Endothelial cell of umbilical vein (primary cell): Measurements from ENCODE around the gene JUP. TPM values are rescaled to one million over a fixed set of nuclear protein-coding genes. Genes with fewer than 3 reads are reported as not detected.

ENCODE experiments used
- BruUV-seq: library from RNA; stranded (reverse); fragments of 400-500 nt; replicated peaks from 2 replicates; lab custom pipeline; 2021; lab: Mats Ljungman, UMichigan
- CTCF ChIA-PET: fragments of 300-600, 350-600 bp; sonication (Branson Sonifier 250); formaldehyde crosslinking; loops from one replicate; lab custom pipeline; 2021; ENCODE audit warnings: antibody characterized with exemption, inconsistent platforms; lab: Charles Lee
- POLR2A ChIA-PET: fragments of 300-600, 350-600 bp; sonication (Branson Sonifier 250); formaldehyde crosslinking; loops from one replicate; lab custom pipeline; 2021; ENCODE audit warnings: antibody characterized with exemption, inconsistent platforms; lab: Charles Lee
- DNase-seq: peaks from one replicate; pipeline ENCODE4 v3.0.0-alpha.2; 2011; ENCODE audit warnings: low read depth, low spot score
- FAIRE-seq: peaks from 2 replicates; lab custom pipeline; 2011; peaks lifted over from hg19 to GRCh38; lab: Jason Lieb, UNC
- H2AFZ ChIP-seq: 2 replicates; pipeline ENCODE4 v1.6.0; 2012; ENCODE audit warnings: low read depth, low read length, control low read depth, inconsistent platforms
- H3K27ac ChIP-seq: 2 replicates; pipeline ENCODE4 v1.5.1; 2011; ENCODE audit warnings: low read depth, mild to moderate bottlenecking, control low read depth, low read length, moderate library complexity; ENCODE audit not compliant: insufficient read depth
- H3K27me3 ChIP-seq, 2 experiments: 2 replicates each; pipeline versions ENCODE4 v1.6.0 to v1.6.1; 2011; ENCODE audit warnings: low read length in 2 of 2, mixed read lengths in 1 of 2; ENCODE audit not compliant: control insufficient read depth in 2 of 2, insufficient read depth in 2 of 2
- H3K36me3 ChIP-seq, 2 experiments: 2 replicates in 1 of 2; 3 replicates in 1 of 2; pipeline ENCODE4 v1.5.1; 2011; ENCODE audit warnings: low read length in 2 of 2, mild to moderate bottlenecking in 1 of 2, moderate library complexity in 1 of 2; ENCODE audit not compliant: control insufficient read depth in 2 of 2, insufficient read depth in 2 of 2; ENCODE audit errors: extremely low read depth in 1 of 2
- H3K4me1 ChIP-seq: 3 replicates; pipeline ENCODE4 v1.5.1; 2011; ENCODE audit warnings: mild to moderate bottlenecking, low read length; ENCODE audit not compliant: control insufficient read depth, insufficient read depth; ENCODE audit errors: extremely low read depth
- H3K4me2 ChIP-seq: 2 replicates; pipeline ENCODE4 v1.6.1; 2011; ENCODE audit warnings: low read length, control low read depth, mixed read lengths; ENCODE audit not compliant: insufficient read depth
- H3K4me3 ChIP-seq, 3 experiments: fragments of 200-600 bp in 1 of 3; sonication (generic), shearing (Covaris generic) in 1 of 3; replicated peaks in 1 of 3; 2 replicates each; pipeline ENCODE4 v1.5.1; 2011 to 2016; ENCODE audit warnings: control low read depth in 3 of 3, low read length in 3 of 3, mild to moderate bottlenecking in 2 of 3, inconsistent platforms in 1 of 3, low read depth in 1 of 3, moderate library complexity in 1 of 3; ENCODE audit not compliant: insufficient read depth in 1 of 3
- H3K79me2 ChIP-seq: 2 replicates; pipeline ENCODE4 v1.6.0; 2012; ENCODE audit warnings: low read length, inconsistent platforms; ENCODE audit not compliant: control insufficient read depth, insufficient read depth
- H3K9ac ChIP-seq: replicated peaks from 2 replicates; pipeline ENCODE3; 2011; ENCODE audit warnings: low read length, control low read depth; ENCODE audit not compliant: insufficient read depth; ENCODE audit errors: extremely low read depth
- H3K9me1 ChIP-seq: replicated peaks from 3 replicates; pipeline ENCODE4 v1.6.0; 2011; ENCODE audit warnings: mild to moderate bottlenecking, low read length; ENCODE audit not compliant: control insufficient read depth, insufficient read depth; ENCODE audit errors: extremely low read depth
- H3K9me3 ChIP-seq: replicated peaks from 2 replicates; pipeline ENCODE4 v1.5.1; 2012; ENCODE audit warnings: low read length, inconsistent platforms; ENCODE audit not compliant: control insufficient read depth, insufficient read depth
- H4K20me1 ChIP-seq: replicated peaks from 2 replicates; pipeline ENCODE3; 2011; ENCODE audit warnings: mild to moderate bottlenecking, low read length; ENCODE audit not compliant: control insufficient read depth, insufficient read depth; ENCODE audit errors: extremely low read depth
- CTCF ChIP-seq, 2 donors: IDR thresholded peaks; 1 replicate in 1 of 2; 2 replicates in 1 of 2; pipeline ENCODE4 v1.5.1; 2011; ENCODE audit warnings: low read length in 2 of 2, mild to moderate bottlenecking in 2 of 2, moderate library complexity in 2 of 2, control low read depth in 1 of 2, inconsistent platforms in 1 of 2, low read depth in 1 of 2; ENCODE audit not compliant: insufficient read depth in 1 of 2; ENCODE audit errors: extremely low read depth in 1 of 2
- EZH2 ChIP-seq: IDR thresholded peaks from 2 replicates; pipeline ENCODE4 v1.6.1; 2012; ENCODE audit warnings: borderline replicate concordance, low read depth, mild to moderate bottlenecking, moderate library complexity, low read length, inconsistent platforms; ENCODE audit not compliant: severe bottlenecking
- FOS ChIP-seq: IDR thresholded peaks from 2 replicates; pipeline ENCODE4 v1.6.1; 2011; ENCODE audit warnings: mild to moderate bottlenecking, low read length, moderate library complexity, borderline replicate concordance; ENCODE audit not compliant: insufficient read depth
- GATA2 ChIP-seq: IDR thresholded peaks from 2 replicates; pipeline ENCODE4 v1.7.0; 2011; ENCODE audit warnings: low read depth, mild to moderate bottlenecking, moderate library complexity, mixed read lengths, low read length; ENCODE audit not compliant: insufficient read length, insufficient read depth
- JUN ChIP-seq: IDR thresholded peaks from 2 replicates; pipeline ENCODE4 v1.6.1; 2011; ENCODE audit warnings: borderline replicate concordance, low read depth; ENCODE audit not compliant: insufficient read length, insufficient read depth
- MYC ChIP-seq: IDR thresholded peaks from one replicate; pipeline ENCODE4 v1.6.1; 2011; ENCODE audit warnings: mild to moderate bottlenecking, low read depth, low read length
- POLR2A ChIP-seq: IDR thresholded peaks from 2 replicates; pipeline ENCODE4 v1.6.1; 2012; ENCODE audit warnings: low read depth, mild to moderate bottlenecking, control low read depth, low read length
- POLR2AphosphoS5 ChIP-seq: IDR thresholded peaks from 2 replicates; pipeline ENCODE4 v1.6.1; 2012; ENCODE audit warnings: low read depth, mild to moderate bottlenecking, control low read depth, low read length, moderate library complexity; ENCODE audit not compliant: insufficient read depth
- dilution Hi-C: fragments of 300-500 bp; cut with MboI; formaldehyde crosslinking; loops from one replicate; pipeline ENCODE4 v1.15.0; 2019; ENCODE audit warnings: low sequenced_read_pairs; ENCODE audit not compliant: extremely low pct_ligation_motif_present
- intact Hi-C: fragments of 100-400 bp; cut with micrococcal nuclease; formaldehyde crosslinking; loops from one replicate; pipeline ENCODE4 v1.10.0; 2022
- polyA plus RNA-seq, 4 experiments: library from polyadenylated mRNA; depleted of rRNA in 3 of 4; stranded (reverse) in 3 of 4; unstranded in 1 of 4; fragments of >200 nt; gene quantifications; 2 replicates each; pipeline versions ENCODE4 v1.2.1 to v1.2.3, GENCODE V29; 2011 to 2012; ENCODE audit warnings: missing spikeins in 1 of 4
- total RNA-seq: library from RNA; stranded (reverse); gene quantifications from 2 replicates; pipeline ENCODE4 v1.2.3, GENCODE V29; 2021
- TF ChIP-seq, protein P1 (sequence below): IDR thresholded peaks from 2 replicates; pipeline ENCODE4 v1.6.1; 2011; ENCODE audit not compliant: insufficient read depth, insufficient read length

Gene JUP
- total and polyA plus RNA-seq, 2 donors (not counting 3 experiments of a cell fraction or from before 2014, with no cell fraction given), result 98.0 to 171 TPM

DNA sequence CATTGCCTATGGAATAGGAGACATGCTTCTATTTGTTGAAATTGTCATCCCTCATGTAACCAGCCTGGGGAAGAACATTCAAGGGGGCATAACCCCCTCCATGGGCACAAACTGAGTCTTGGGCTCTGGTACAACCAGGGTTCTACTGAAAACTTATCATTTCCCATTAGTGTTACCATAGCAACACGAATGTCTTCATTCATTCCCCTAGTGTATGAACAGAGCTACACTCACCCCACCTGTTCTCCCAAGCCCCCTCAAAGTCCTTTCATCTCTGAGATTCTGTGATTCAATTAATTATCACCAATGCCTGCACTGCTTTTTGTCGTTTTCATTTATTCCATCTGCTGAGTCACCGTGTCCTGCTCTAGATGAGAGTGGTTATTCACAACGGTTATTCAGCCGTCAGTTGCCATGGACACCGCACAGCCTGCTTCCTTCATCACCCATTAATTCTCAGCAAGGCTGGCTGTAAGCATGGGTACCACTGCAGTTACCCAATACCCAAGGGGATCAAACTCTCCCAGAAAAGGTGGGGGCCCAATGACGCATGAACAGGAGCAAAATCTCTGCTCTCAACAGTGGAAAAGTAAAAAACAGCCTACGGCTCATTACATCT is 75.9 kb downstream of the JUP start:
- Histone ChIP-seq H3K36me3 (no peaks in the 10 kb centered on the region), H3K9ac (no peak overlapping the region), H3K79me2 (no peaks in the 10 kb centered on the region), H2AFZ (no peak overlapping the region), H4K20me1 (no peaks in the 10 kb centered on the region), H3K9me1 (no peaks in the 10 kb centered on the region), H3K4me2 (no peak overlapping the region), H3K4me1 (no peaks in the 10 kb centered on the region), H3K4me3 (no peak overlapping the region), H3K27me3 (peaks cover 6 to 8% of the 10 kb centered on the region in 2 experiments), H3K9me3 (no peaks in the 10 kb centered on the region), H3K27ac (no peak overlapping the region)
- dilution Hi-C loops, result no loop called here
- TF ChIP-seq GATA2 (no peak), MYC (no peak), POLR2AphosphoS5 (no peak), JUN (no peak), EZH2 (no peak), FOS (no peak), POLR2A (no peak), CTCF (IDR thresholded peaks at IDR 0.05; ENCODE audit: extremely low read depth in 1 of 2, insufficient read depth in 1 of 2, low read depth in 1 of 2, low read length in 2 of 2) (no peak)
- TF ChIP-seq, protein P1, sequence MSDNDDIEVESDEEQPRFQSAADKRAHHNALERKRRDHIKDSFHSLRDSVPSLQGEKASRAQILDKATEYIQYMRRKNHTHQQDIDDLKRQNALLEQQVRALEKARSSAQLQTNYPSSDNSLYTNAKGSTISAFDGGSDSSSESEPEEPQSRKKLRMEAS, result no peak
- BruUV-seq, result no TSS peak
- POLR2A ChIA-PET, result interaction anchor here (0.9 kb wide), 1 partner anchor 22 kb away, joined by 16 read pairs; the partner anchor contains the start of gene EIF1
- FAIRE-seq (peak; percentile 80), DNase-seq (peak; percentile 35)
- intact Hi-C loops, result no loop called here
- CTCF ChIA-PET, result interaction anchor here (0.7 to 0.9 kb wide), 2 partner anchors 15 to 70 kb away, joined by 3 to 5 read pairs; no protein-coding TSS in a partner anchor
